ENCODE results near the gene NOTCH1.

DNA sequence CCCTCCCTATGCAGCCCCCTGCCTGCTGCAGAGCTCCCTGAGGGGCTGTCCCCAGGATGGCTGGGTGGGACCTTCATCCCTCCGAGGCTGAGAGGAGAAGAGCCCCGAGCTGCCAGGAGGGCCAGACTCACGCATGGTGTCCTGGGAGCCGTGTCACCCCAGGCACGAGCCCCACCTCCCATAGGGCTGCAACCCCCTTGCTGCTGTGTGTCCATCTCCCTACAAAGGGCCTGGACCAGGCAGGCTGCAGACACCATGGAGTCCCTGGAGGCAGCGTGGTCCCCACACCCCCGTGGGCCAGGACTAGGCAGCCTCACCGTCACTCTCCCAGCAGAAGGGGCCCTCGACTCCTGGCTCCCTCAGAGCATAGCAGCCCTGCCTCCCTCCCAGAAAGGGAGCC lies 51.8 kb downstream of the NOTCH1 start:
- TF ChIP-seq EP300 (IDR thresholded peaks at IDR 0.05): no peak
- no peak for TF ChIP-seq CTCF (IDR thresholded peaks at IDR 0.05)
